Measurements from ENCODE around the gene NHSL1.

GRCh38 chr6:138480279-138480949, 18.9 kb downstream of the NHSL1 start:
- TF ChIP-seq NFYB (IDR thresholded peaks at IDR 0.05; ENCODE audit: extremely low read depth, insufficient read length) = no peak
- TF ChIP-seq ZNF224 (CRISPR knock-in tag; IDR thresholded peaks at IDR 0.05) = no peak
- no peak for TF ChIP-seq ZBTB33 (CRISPR knock-in tag; IDR thresholded peaks at IDR 0.05)
- TF ChIP-seq CEBPB (tag; IDR thresholded peaks at IDR 0.05) = no peak
- no peak for TF ChIP-seq KDM5B (IDR thresholded peaks at IDR 0.05; ENCODE audit: insufficient replicate concordance, low read depth, low read length)
- no peak for TF ChIP-seq EHMT2 (IDR thresholded peaks at IDR 0.05)
- TF ChIP-seq PKNOX1 (IDR thresholded peaks at IDR 0.05) = no peak
- no peak for TF ChIP-seq TAF7 (tag; IDR thresholded peaks at IDR 0.05)

All from K562 (cell line).